GM12892 (cell line): Measurements from ENCODE around the gene WASF2.
"Not testable (repeated sequence)": the region's sequence is repeated elsewhere in the genome, so short reads cannot be mapped to it uniquely, and the experiment has no call there.

Experiments
- DNase-seq: peaks from one replicate; pipeline ENCODE4 v3.0.0; 2011; ENCODE audit not compliant: insufficient read length
- FAIRE-seq: peaks from 2 replicates; lab custom pipeline; 2011; peaks lifted over from hg19 to GRCh38; lab: Jason Lieb, UNC
- POLR2A ChIP-seq: IDR thresholded peaks from 2 replicates; pipeline ENCODE4 v1.6.1; 2011; ENCODE audit warnings: low read depth, low read length, control low read depth
- POLR2AphosphoS5 ChIP-seq: IDR thresholded peaks from 2 replicates; pipeline ENCODE4 v1.6.1; 2011; ENCODE audit warnings: low read depth, low read length, control low read depth
- TAF1 ChIP-seq: IDR thresholded peaks from 2 replicates; pipeline ENCODE4 v1.6.1; 2011; ENCODE audit warnings: low read depth, mild to moderate bottlenecking, control low read depth, low read length, borderline replicate concordance

The WASF2 gene

DNA sequence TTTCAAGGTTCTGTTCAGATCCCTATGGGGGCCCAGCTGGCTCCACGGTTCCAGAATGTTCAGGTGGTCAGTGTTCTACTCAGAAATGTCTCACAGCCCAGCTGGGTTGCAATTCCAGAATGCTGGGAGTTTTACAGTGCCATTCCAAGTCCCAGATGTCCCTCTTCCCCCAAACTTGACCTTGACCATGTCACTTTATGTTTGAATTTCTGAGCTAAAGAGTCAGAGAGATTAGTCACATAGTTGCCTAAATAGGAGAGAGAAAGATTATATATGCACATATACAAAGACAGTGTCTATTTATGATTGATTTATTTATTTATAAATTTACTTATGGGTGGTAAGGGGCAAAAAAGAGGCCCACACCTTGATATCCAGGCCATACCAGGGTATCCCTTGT is 95.0 kb downstream of the WASF2 start:
- no peak for FAIRE-seq
- DNase-seq = no peak
- TF ChIP-seq POLR2A (no peak), TAF1 (no peak), POLR2AphosphoS5 (no peak)

DNA sequence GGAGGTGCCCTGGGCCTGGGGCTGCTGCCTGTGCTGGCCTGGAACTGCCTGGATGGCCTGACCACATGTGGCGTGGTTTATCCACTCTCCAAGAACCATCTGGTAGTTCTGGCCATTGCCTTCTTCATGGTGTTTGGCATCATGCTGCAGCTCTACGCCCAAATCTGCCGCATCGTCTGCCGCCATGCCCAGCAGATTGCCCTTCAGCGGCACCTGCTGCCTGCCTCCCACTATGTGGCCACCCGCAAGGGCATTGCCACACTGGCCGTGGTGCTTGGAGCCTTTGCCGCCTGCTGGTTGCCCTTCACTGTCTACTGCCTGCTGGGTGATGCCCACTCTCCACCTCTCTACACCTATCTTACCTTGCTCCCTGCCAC is 95.7 kb downstream of the WASF2 start:
- DNase-seq = no peak
- TF ChIP-seq TAF1 = no peak
- no peak for TF ChIP-seq POLR2A
- no peak for TF ChIP-seq POLR2AphosphoS5
- FAIRE-seq = no peak

GRCh38 chr1:27393641-27394281 is 96.2 kb downstream of the WASF2 start:
- TF ChIP-seq TAF1 (no peak), POLR2AphosphoS5 (no peak), POLR2A (no peak)
- FAIRE-seq (no peak), DNase-seq (no peak)

DNA sequence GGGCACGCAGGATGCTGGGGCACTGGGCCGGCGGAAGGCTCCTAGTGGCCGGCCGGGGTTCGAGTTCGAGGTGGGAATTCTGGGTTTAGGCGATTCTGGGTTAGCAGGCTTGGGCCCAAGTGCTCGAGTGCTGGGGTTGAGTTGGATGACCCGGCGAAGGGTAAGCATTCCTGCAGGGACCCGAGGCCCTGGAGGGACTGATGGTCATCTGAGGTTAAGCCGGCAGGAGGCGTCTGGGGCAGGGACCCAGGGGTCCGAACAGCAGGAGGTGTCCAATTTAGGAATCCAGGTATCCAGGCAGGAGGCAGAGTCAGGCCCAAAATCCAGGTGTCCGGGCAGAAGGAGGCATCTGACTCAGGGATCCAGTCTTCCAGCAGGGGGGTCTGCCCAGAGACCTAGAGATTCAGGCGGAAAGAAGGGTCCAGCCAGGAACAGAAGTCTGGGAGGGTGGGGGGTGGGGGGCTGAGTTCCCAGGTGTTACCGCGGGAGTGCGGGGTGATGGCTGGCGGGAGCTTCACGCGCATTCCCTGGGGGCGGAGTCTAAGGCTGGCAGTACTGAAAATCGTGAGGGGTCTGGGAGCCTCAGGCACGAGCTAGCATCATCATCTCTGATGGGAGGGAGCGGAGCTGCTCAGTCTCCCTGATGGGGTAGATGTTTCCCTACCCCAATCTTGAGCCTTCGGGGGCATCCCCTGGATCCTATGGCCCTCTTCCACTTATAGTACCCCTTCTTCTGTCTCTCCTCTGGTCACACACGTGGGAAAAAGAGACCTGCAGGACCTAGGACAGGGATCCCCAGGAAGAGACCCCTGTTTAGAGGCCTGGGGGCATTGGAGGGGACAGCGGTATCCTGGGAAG is 97.0 kb downstream of the WASF2 start:
- TF ChIP-seq TAF1 = no peak
- no peak for TF ChIP-seq POLR2AphosphoS5
- TF ChIP-seq POLR2A = no peak
- FAIRE-seq = no peak
- no peak for DNase-seq

- TF ChIP-seq POLR2A (no peak), POLR2AphosphoS5 (no peak), TAF1 (no peak)
- FAIRE-seq (peak; percentile 89), DNase-seq (peak; percentile 93)
These were observed 97.7 kb downstream of the WASF2 start, which contains the start of gene GPR3 for GRCh38 chr1:27392096-27392777. Gene GPR3 (plus strand): TSS chr1:27392622. CDS start chr1:27393799, 1,177 bp downstream.

DNA sequence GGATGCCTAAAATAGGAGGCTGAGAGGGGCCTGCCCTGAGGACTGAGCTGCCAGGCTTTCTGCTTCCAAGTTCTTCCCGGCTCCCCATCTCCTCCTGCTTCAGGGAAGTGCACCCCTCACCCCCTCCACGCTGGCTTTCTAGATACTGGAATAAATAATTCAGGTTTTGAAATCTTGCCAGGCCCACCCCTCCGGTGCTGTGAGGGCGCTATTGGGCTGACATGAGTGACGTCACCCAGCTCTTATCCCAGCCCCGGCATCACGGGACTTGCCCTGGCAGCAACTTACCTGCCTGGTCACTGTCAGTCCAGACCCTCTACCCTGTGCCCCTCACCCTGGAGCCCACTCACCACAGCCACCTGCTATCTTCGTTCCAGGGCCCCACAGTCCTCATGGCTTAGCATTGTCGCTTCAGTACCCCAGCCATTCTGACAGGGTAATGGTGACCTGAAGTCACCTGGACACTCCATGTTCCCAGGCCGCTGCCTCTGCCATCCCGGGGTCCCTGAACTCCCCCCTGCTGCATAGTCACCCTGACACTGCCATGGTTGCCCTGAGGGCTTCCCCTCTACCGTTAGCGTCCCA is 98.4 kb downstream of the WASF2 start:
- TF ChIP-seq TAF1 = no peak
- no peak for TF ChIP-seq POLR2AphosphoS5
- TF ChIP-seq POLR2A = no peak
- DNase-seq = no peak
- FAIRE-seq = no peak

DNA sequence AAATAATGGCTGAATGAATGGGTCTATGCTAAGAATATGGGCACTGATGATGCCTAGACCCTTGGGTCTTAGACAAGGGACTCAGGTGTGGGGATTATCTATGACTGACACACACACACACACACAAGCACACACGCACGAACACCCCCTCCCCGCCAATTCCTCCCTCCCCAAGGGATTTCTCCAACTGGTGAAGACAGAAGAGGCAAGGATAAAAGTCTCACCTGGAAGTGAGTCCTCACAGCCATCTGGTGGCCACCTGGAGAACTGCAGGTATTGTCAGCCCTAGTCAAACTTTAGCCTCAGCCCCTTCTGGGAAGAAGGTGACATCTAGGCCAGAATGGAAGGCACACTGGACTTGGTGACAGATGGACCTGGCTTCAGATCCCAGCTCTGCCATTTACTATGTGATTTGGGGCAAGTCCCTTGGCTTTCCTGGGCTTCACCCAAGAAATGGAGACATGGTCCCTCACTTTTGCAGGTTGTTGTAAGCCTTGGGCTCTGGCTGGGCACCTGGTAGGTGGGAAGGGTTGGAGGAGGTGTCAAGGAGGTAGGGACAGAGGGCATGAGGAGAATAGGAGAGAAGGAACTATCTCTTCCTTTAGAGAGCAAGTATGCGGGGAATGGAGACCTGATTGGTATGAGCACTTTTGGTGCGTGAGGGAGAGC is 101.5 kb downstream of the WASF2 start:
- no peak for TF ChIP-seq POLR2AphosphoS5
- TF ChIP-seq POLR2A = no peak
- TF ChIP-seq TAF1 = no peak
- DNase-seq (no peak), FAIRE-seq (peak; percentile 88)

DNA sequence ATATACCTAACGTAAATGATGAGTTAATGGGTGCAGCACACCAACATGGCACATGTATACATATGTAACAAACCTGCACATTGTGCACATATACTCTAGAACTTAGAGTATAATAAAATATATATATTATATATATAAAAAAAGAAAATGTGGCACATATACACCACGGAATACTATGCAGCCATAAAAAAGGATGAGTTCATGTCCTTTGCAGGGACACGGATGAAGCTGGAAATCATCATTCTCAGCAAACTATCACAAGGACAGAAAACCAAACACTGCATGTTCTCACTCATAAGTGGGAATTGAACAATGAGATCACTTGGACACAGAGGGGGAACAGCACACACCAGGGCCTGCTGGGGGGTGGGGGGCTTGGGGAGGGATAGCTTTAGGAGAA is 105.2 kb downstream of the WASF2 start:
- not testable (repeated sequence) for FAIRE-seq, DNase-seq

DNA sequence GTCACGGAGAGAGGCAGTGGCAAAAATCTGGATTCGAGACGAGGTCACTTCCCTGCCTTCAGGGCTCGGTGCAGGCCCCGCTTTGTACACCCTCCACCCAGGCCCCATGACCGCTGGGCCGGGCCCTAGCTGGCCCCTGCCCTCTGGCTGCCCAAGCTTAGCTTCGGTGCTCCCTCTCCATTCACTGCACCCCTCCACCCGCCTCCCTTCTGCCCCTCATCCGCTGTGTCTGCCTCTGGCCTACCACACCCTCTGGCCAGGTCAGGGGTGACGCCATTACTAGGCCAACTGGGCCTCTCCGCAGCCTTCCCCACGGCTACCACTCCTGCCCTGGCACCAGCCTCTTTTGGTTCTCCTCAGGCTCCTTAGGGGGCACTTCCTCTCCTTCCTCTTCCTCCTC is 106.3 kb downstream of the WASF2 start:
- FAIRE-seq = no peak
- TF ChIP-seq TAF1 = no peak
- TF ChIP-seq POLR2AphosphoS5 = no peak
- no peak for TF ChIP-seq POLR2A

GRCh38 chr1:27383039-27383605 is 106.8 kb downstream of the WASF2 start, which contains the start of gene CD164L2:
Gene CD164L2 (minus strand): TSS chr1:27383333. CDS start chr1:27383239, 94 bp downstream.
- FAIRE-seq (no peak), DNase-seq (no peak)
- no peak for TF ChIP-seq TAF1
- TF ChIP-seq POLR2A = no peak
- TF ChIP-seq POLR2AphosphoS5 = no peak

More for the DNA sequence above, 106.3 kb downstream of the WASF2 start:
- no peak for DNase-seq
